CD14-positive monocyte (primary cell): ENCODE measurements around the gene JADE3. TPM values are rescaled to one million over a fixed set of nuclear protein-coding genes. Genes with fewer than 3 reads are reported as not detected.

Experiments used
- DNase-seq, 3 donors: peaks; one replicate each; pipeline ENCODE4 v3.0.0-alpha.2; 2011 to 2022
- H2AFZ ChIP-seq: 2 replicates; pipeline ENCODE4 v1.6.0; 2012; ENCODE audit warnings: mild to moderate bottlenecking, low read depth, low read length, inconsistent platforms; ENCODE audit not compliant: insufficient read depth, poor library complexity, severe bottlenecking
- H3K27ac ChIP-seq, 2 donors: 1 replicate in 1 of 2; 2 replicates in 1 of 2; pipeline ENCODE4 v1.5.1; 2012 to 2013; ENCODE audit warnings: low read length in 2 of 2, control low read depth in 1 of 2, inconsistent platforms in 1 of 2, low read depth in 1 of 2, mild to moderate bottlenecking in 1 of 2
- H3K27me3 ChIP-seq, 2 donors: one replicate each; pipeline versions ENCODE4 v1.6.0 to v1.6.1; 2011 to 2013; ENCODE audit warnings: low read length in 2 of 2; ENCODE audit not compliant: control insufficient read depth in 2 of 2, insufficient read depth in 2 of 2
- H3K36me3 ChIP-seq, 2 donors: replicated peaks in 1 of 2; 1 replicate in 1 of 2; 2 replicates in 1 of 2; pipeline versions ENCODE4 v1.5.1 to v1.6.1; 2012 to 2013; ENCODE audit warnings: low read length in 2 of 2, control low read depth in 1 of 2, inconsistent platforms in 1 of 2, mild to moderate bottlenecking in 1 of 2; ENCODE audit not compliant: insufficient read depth in 2 of 2, control insufficient read depth in 1 of 2
- H3K4me1 ChIP-seq, 2 donors: 1 replicate in 1 of 2; 2 replicates in 1 of 2; pipeline versions ENCODE4 v1.5.1 to v1.6.1; 2012 to 2013; ENCODE audit warnings: low read length in 2 of 2, control low read depth in 1 of 2, inconsistent platforms in 1 of 2, mild to moderate bottlenecking in 1 of 2, moderate library complexity in 1 of 2; ENCODE audit not compliant: insufficient read depth in 2 of 2, control insufficient read depth in 1 of 2
- H3K4me2 ChIP-seq: replicated peaks from 2 replicates; pipeline ENCODE3; 2012; ENCODE audit warnings: low read length, moderate library complexity, mild to moderate bottlenecking; ENCODE audit not compliant: poor library complexity, severe bottlenecking; ENCODE audit errors: extremely low read depth
- H3K4me3 ChIP-seq, 3 experiments: fragments of 200-600 bp in 1 of 3; sonication (generic) in 1 of 3; replicated peaks in 1 of 3; 1 replicate in 2 of 3; 2 replicates in 1 of 3; pipeline ENCODE4 v1.5.1; 2011 to 2013; ENCODE audit warnings: low read length in 3 of 3, mild to moderate bottlenecking in 3 of 3, control low read depth in 2 of 3, low read depth in 2 of 3, inconsistent platforms in 1 of 3, moderate library complexity in 1 of 3
- H3K79me2 ChIP-seq: 2 replicates; pipeline ENCODE4 v1.6.0; 2012; ENCODE audit warnings: mild to moderate bottlenecking, control low read depth, inconsistent platforms, low read length, moderate library complexity; ENCODE audit not compliant: insufficient read depth
- H3K9ac ChIP-seq: 2 replicates; pipeline ENCODE4 v1.6.0; 2017; ENCODE audit warnings: low read length, mild to moderate bottlenecking; ENCODE audit not compliant: insufficient read depth, poor library complexity, severe bottlenecking
- H3K9me3 ChIP-seq, 2 donors: replicated peaks in 1 of 2; 1 replicate in 1 of 2; 2 replicates in 1 of 2; pipeline versions ENCODE4 v1.5.1 to v1.6.1; 2012 to 2013; ENCODE audit warnings: low read length in 2 of 2, control low read depth in 1 of 2; ENCODE audit not compliant: control insufficient read depth in 1 of 2, insufficient read depth in 1 of 2
- H4K20me1 ChIP-seq: 2 replicates; pipeline ENCODE4 v1.6.0; 2012; ENCODE audit warnings: mild to moderate bottlenecking, low read length, control low read depth, moderate library complexity; ENCODE audit not compliant: insufficient read depth
- H3K27ac Mint-ChIP-seq, 7 donors: one replicate each; pipeline ENCODE4 v1.8.0; 2020; ENCODE audit warnings: mild to moderate bottlenecking in 7 of 7, mixed read lengths in 7 of 7, moderate library complexity in 6 of 7, inconsistent platforms in 2 of 7
- H3K27me3 Mint-ChIP-seq, 3 donors: one replicate each; pipeline ENCODE4 v1.8.0; 2021 to 2022; ENCODE audit warnings: low read depth in 3 of 3, mild to moderate bottlenecking in 3 of 3, mixed read lengths in 3 of 3, moderate library complexity in 3 of 3, inconsistent platforms in 1 of 3
- H3K36me3 Mint-ChIP-seq, 2 donors: one replicate each; pipeline ENCODE4 v1.8.0; 2020; ENCODE audit warnings: mixed read lengths in 2 of 2, inconsistent platforms in 1 of 2, mild to moderate bottlenecking in 1 of 2
- H3K4me1 Mint-ChIP-seq: one replicate; pipeline ENCODE4 v1.8.0; 2020; ENCODE audit warnings: mild to moderate bottlenecking, mixed read lengths
- H3K4me3 Mint-ChIP-seq, 2 donors: one replicate each; pipeline ENCODE4 v1.8.0; 2020; ENCODE audit warnings: mild to moderate bottlenecking in 2 of 2, mixed read lengths in 2 of 2, moderate library complexity in 1 of 2
- H3K9me3 Mint-ChIP-seq, 7 donors: one replicate each; pipeline ENCODE4 v1.8.0; 2020 to 2022; ENCODE audit warnings: mixed read lengths in 7 of 7, mild to moderate bottlenecking in 6 of 7, moderate library complexity in 6 of 7, inconsistent platforms in 2 of 7
- CTCF ChIP-seq: fragments of 200-600 bp; IDR thresholded peaks from one replicate; pipeline ENCODE4 v1.8.0; 2022; ENCODE audit warnings: antibody characterized with exemption, mild to moderate bottlenecking
- WGBS: methylation state at CpG from one replicate; pipeline ENCODE4 v1.1.5; 2013; ENCODE audit warnings: missing lambda C conversion rate; ENCODE audit not compliant: insufficient coverage; 5-methylcytosine and 5-hydroxymethylcytosine counted together
- intact Hi-C, 2 donors: fragments of 100-400 bp; cut with micrococcal nuclease; formaldehyde crosslinking; loops; one replicate each; pipeline versions ENCODE4 v1.15.0 to v1.15.1; 2023
- polyA plus RNA-seq, 3 donors: library from polyadenylated mRNA; depleted of rRNA in 1 of 3; unstranded in 2 of 3; stranded (reverse) in 1 of 3; fragments of 300-500 nt in 2 of 3; fragments of >200 nt in 1 of 3; fragmentation: Illumina TruSeq in 2 of 3; gene quantifications; 1 replicate in 2 of 3; 2 replicates in 1 of 3; pipeline ENCODE4 v1.2.3, GENCODE V29; 2012 to 2021
- small RNA-seq: library from RNA; depleted of rRNA; stranded (forward); fragments of <200 nt; gene quantifications from one replicate; pipeline ENCODE3, GENCODE V24; 2012; ENCODE audit warnings: low read depth; ENCODE audit not compliant: insufficient read length

JADE3 gene
- polyA plus RNA-seq, 3 donors, result 0.03 to 0.43 (median 0.19) TPM

- Histone ChIP-seq H3K4me2 (no peak overlapping the region), H3K9me3 (no peaks in the 10 kb centered on the region), H3K4me3 (no peak overlapping the region), H3K9ac (no peak overlapping the region), H4K20me1 (no peaks in the 10 kb centered on the region), H3K79me2 (no peaks in the 10 kb centered on the region), H3K27me3 (no peaks in the 10 kb centered on the region), H3K27ac (no peak overlapping the region), H3K4me1 (no peaks in the 10 kb centered on the region), H3K36me3 (no peaks in the 10 kb centered on the region), H2AFZ (no peak overlapping the region)
- Mint-ChIP-seq H3K9me3 (peaks cover 0 to 6% (median 0%) of the 10 kb centered on the region in 7 donors), H3K4me1 (no peaks in the 10 kb centered on the region), H3K27me3 (peaks cover 0 to 23% (median 0%) of the 10 kb centered on the region in 3 donors), H3K4me3 (no peak overlapping the region), H3K27ac (no peak overlapping the region), H3K36me3 (no peaks in the 10 kb centered on the region)
- TF ChIP-seq CTCF, result no peak
- no peak for DNase-seq
- intact Hi-C loops, result no loop called here
- WGBS, result no CpG with 5 or more reads among the region's 4 CpGs
These were observed 189.0 kb downstream of the JADE3 start for GRCh38 chrX:47101206-47101605.

Small RNA genes lying within 50 kb of the gene (small RNA-seq; reads per million reads assigned to genes)
- not detected for gene RNU6-1189P

Other genes starting within 250 kb of the JADE3 start
- gene SLC9A7, start 153.3 kb upstream of the JADE3 start, polyA plus RNA-seq, result 1 to 10 TPM in 2 of 3 donors, under 1 TPM in 1; 0.73 to 2.0 (median 1.0) TPM
- 10 to 100 TPM; 17.2 to 60.3 (median 55.7) TPM for gene RP2, start 75.4 kb upstream of the JADE3 start, polyA plus RNA-seq
- gene RGN, start 166.0 kb downstream of the JADE3 start, polyA plus RNA-seq, result not detected
- gene NDUFB11, start 232.3 kb downstream of the JADE3 start, polyA plus RNA-seq, result 100 to 1,000 TPM in 2 of 3 donors, 10 to 100 TPM in 1; 35.2 to 139 (median 104) TPM
- 10 to 100 TPM in 2 of 3 donors, 1 to 10 TPM in 1; 7.3 to 29.4 (median 14.0) TPM for gene RBM10, start 232.8 kb downstream of the JADE3 start, polyA plus RNA-seq